Adrenal gland (tissue), 12 donors: Measurements from ENCODE around the gene PCGF3. TPM values are rescaled to one million over a fixed set of nuclear protein-coding genes. Genes with fewer than 3 reads are reported as not detected.

ENCODE experiments used
- DNase-seq, 7 donors: peaks; one replicate each; pipeline ENCODE4 v3.0.0-alpha.2; 2019 to 2020
- H3K27ac ChIP-seq, 5 donors: fragments of 200-600 bp; sonication (generic) in 4 of 5; 1 replicate in 3 of 5; 2 replicates in 2 of 5; pipeline versions ENCODE4 v1.5.1 to v1.8.0; 2016 to 2020; ENCODE audit warnings: mild to moderate bottlenecking in 1 of 5
- H3K27me3 ChIP-seq: fragments of 200-600 bp; 2 replicates; pipeline ENCODE4 v1.8.0; 2021
- H3K36me3 ChIP-seq, 2 donors: fragments of 200-600 bp; replicated peaks in 1 of 2; 1 replicate in 1 of 2; 2 replicates in 1 of 2; pipeline versions ENCODE4 v1.5.1 to v1.8.0; 2018 to 2022
- H3K4me1 ChIP-seq, 2 donors: fragments of 200-600 bp; replicated peaks in 1 of 2; 1 replicate in 1 of 2; 2 replicates in 1 of 2; pipeline versions ENCODE4 v1.5.1 to v1.8.0; 2018 to 2021
- H3K4me3 ChIP-seq, 4 donors: fragments of 200-600 bp; sonication (generic) in 3 of 4; one replicate each; pipeline ENCODE4 v1.5.1; 2016 to 2018
- H3K9me3 ChIP-seq, 3 donors: fragments of 200-600 bp; sonication (generic) in 1 of 3; replicated peaks in 1 of 3; 1 replicate in 2 of 3; 2 replicates in 1 of 3; pipeline versions ENCODE4 v1.5.1 to v1.8.0; 2016 to 2021
- CTCF ChIP-seq, 6 experiments: fragments of 450-650 bp in 4 of 6; fragments of 200-600 bp in 2 of 6; sonication (generic) in 1 of 6; IDR thresholded peaks; 1 replicate in 5 of 6; 2 replicates in 1 of 6; pipeline versions ENCODE4 v1.5.1 to v1.8.0; 2016 to 2021; ENCODE audit warnings: antibody characterized with exemption in 6 of 6, mild to moderate bottlenecking in 2 of 6, moderate library complexity in 1 of 6
- POLR2A ChIP-seq, 2 donors: fragments of 450-650 bp; IDR thresholded peaks; one replicate each; pipeline ENCODE4 v1.6.1; 2017; ENCODE audit warnings: antibody characterized with exemption in 2 of 2, mild to moderate bottlenecking in 2 of 2, moderate library complexity in 1 of 2
- whole genome bisulfite sequencing, 4 donors: extraction: QIAGEN DNeasy Blood & Tissue Kit in 2 of 4; methylation state at CpG; one replicate each; pipeline versions ENCODE4 v1.1.5 to v1.1.7; 2013 to 2017; 5-methylcytosine and 5-hydroxymethylcytosine counted together
- intact Hi-C, 2 donors: fragments of 100-400 bp; cut with DNase I; formaldehyde crosslinking; loops; one replicate each; pipeline versions ENCODE4 v1.14.1 to v1.15.0; 2022 to 2023
- polyA plus RNA-seq, 3 donors: library from polyadenylated mRNA; stranded (reverse); fragments of 200-250 nt in 2 of 3; fragments of 350-450 nt in 1 of 3; fragmentation: Illumina TruSeq in 1 of 3; extraction: RNeasy Lipid Tissue Mini Kit (QIAGEN cat#74804) in 1 of 3; gene quantifications; one replicate each; pipeline ENCODE4 v1.2.3, GENCODE V29; 2013 to 2014
- total RNA-seq, 9 donors: library from RNA; depleted of rRNA in 4 of 9; stranded (reverse); fragments of >200 nt in 4 of 9; fragments of 120-200 nt in 1 of 9; fragmentation: NEBNext Ultra II Directional in 1 of 9; extraction: Animal tissue kit (Norgen Biotek cat#: 25700) in 1 of 9; gene quantifications; one replicate each; pipeline versions ENCODE4 v1.1.0 to v1.2.4, GENCODE V29; 2013 to 2023
- donor health status: healthy with polysubstance abuse.
- donor health status: Bipolar disorder and iron deficiency.
- donor health status: DM: yes; HTN: yes; CAD: no.
- donor health status: DM: no; HTN: no; CAD: no.
- donor health status: DM: no; HTN: no; CAD: no.
- donor health status: DM: yes; HTN: yes; CAD: no.

Gene PCGF3
- total and polyA plus RNA-seq, 12 donors, result 26.4 to 178 (median 70.7) TPM

DNA sequence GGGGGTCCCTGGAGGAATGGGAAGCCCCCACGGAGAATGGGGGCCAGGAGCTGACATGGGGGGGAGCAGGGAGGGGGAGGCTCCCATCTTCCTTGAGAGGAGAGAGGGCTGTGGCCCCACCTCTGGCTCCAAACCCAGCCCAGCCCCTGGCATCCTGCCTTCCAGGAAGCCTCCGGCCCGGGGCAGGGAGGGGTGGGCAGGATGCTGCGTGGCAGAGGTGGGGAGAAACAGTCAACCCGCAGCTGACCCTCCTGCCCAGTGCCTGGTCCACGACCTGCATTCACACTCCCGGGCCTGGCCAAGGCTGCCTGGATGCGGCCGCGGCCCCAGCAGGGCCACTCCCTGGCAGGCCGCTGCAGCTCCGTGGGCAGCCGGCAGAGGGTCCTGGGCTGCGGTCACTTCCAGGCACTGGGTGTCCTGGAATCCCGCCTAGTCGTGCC, 81.2 kb downstream of the PCGF3 start:
- H3K27ac ChIP-seq, result peak overlapping the region in 2 of 5 donors; percentile 39 to 71
- 44 to 100% (median 54%) methylated on average over 1 to 16 of the region's 16 CpGs for WGBS, 4 donors

GRCh38 chr4:787561-787981, 81.9 kb downstream of the PCGF3 start:
- peak overlapping the region in 1 of 5 donors; percentile 71 for H3K27ac ChIP-seq
- peaks cover 4 to 30% of the 10 kb centered on the region in 2 donors for H3K4me1 ChIP-seq
- 76 to 91% (median 83%) methylated on average over 16 of the region's 16 CpGs for WGBS, 4 donors
- no peaks in the 10 kb centered on the region for H3K27me3 ChIP-seq
- no peak overlapping the region for H3K4me3 ChIP-seq
- DNase-seq, result peak in 1 of 7 donors; percentile 15
- H3K9me3 ChIP-seq, result no peaks in the 10 kb centered on the region
- intact Hi-C loops, result no loop called here
- no peaks in the 10 kb centered on the region for H3K36me3 ChIP-seq
- TF ChIP-seq CTCF (IDR thresholded peaks at IDR 0.05) (no peak), POLR2A (IDR thresholded peaks at IDR 0.05) (no peak)

More for the DNA sequence above, 81.2 kb downstream of the PCGF3 start:
- Histone ChIP-seq H3K4me1 (peaks cover 6 to 35% of the 10 kb centered on the region in 2 donors), H3K9me3 (no peaks in the 10 kb centered on the region), H3K4me3 (no peak overlapping the region), H3K36me3 (no peaks in the 10 kb centered on the region), H3K27me3 (no peaks in the 10 kb centered on the region)
- TF ChIP-seq POLR2A (IDR thresholded peaks at IDR 0.05) (no peak), CTCF (IDR thresholded peaks at IDR 0.05) (peak in 2 of 6 experiments; percentile 17 to 26)
- intact Hi-C loops, result no loop called here
- DNase-seq, result peak in 3 of 7 donors; percentile 38 to 54 (median 41)

GRCh38 chr4:788006-788635, 82.5 kb downstream of the PCGF3 start:
- DNase-seq, result no peak
- Histone ChIP-seq H3K36me3 (no peaks in the 10 kb centered on the region), H3K4me3 (no peak overlapping the region), H3K27ac (peak overlapping the region in 1 of 5 donors; percentile 71), H3K4me1 (peaks cover 0 to 27% of the 10 kb centered on the region in 2 donors), H3K9me3 (no peaks in the 10 kb centered on the region), H3K27me3 (no peaks in the 10 kb centered on the region)
- TF ChIP-seq CTCF (IDR thresholded peaks at IDR 0.05) (no peak), POLR2A (IDR thresholded peaks at IDR 0.05) (no peak)
- 67 to 100% (median 89%) methylated on average over 3 to 19 of the region's 19 CpGs for WGBS, 4 donors
- intact Hi-C loops, result no loop called here

DNA sequence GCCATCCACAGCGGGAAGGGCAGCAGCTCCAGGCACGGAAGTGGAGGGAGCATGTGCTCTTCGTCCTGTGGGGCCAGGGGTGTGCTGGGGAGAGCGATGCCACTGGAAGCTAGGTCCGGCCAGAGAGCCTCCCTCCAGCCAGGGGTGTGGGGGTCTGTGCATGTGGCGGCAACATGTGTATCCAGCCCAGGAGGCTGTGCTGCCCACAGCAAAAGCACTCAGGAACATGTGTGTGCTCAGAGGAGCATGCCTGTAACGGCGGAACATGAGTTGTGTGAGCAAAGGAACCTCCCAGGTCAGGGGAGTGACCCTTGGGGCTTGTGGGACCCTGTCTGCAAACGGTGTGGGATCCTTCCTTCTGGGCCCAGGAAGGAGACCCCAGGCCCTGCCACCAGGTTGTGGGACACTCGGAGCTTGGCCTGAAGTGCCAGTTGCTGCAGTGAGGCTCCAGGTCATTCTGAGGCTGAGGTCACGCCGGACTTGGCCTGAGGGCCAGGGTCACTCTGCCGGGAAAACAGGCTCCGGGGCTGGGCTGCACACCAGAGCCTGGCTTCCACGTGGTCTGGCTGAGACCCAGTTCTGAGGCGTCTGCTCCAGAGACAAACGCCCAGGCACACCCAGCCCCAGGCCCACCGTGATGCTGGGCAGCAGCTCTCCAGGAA, 83.1 kb downstream of the PCGF3 start:
- WGBS, 4 donors, result 44 to 67% (median 53%) methylated on average over 3 to 18 of the region's 18 CpGs
- no peaks in the 10 kb centered on the region for H3K36me3 ChIP-seq
- no peaks in the 10 kb centered on the region for H3K27me3 ChIP-seq
- DNase-seq, result peak; percentile 54 to 91 (median 82)
- H3K27ac ChIP-seq, result peak overlapping the region in 1 of 5 donors; percentile 71
- intact Hi-C loops, result no loop called here
- no peak for TF ChIP-seq CTCF (IDR thresholded peaks at IDR 0.05)
- no peak for TF ChIP-seq POLR2A (IDR thresholded peaks at IDR 0.05)
- H3K4me3 ChIP-seq, result no peak overlapping the region
- H3K4me1 ChIP-seq, result peaks cover 0 to 25% of the 10 kb centered on the region in 2 donors
- H3K9me3 ChIP-seq, result no peaks in the 10 kb centered on the region
